Gastrocnemius medialis (tissue), 4 donors: ENCODE results near the gene TK1. TPM values are rescaled to one million over a fixed set of nuclear protein-coding genes. Genes with fewer than 3 reads are reported as not detected.

ENCODE experiments used
- ATAC-seq, 2 donors: fragments of 150-250 bp; one replicate each; pipeline ENCODE4 v1.9.1; 2016
- DNase-seq, 2 donors: peaks; one replicate each; pipeline ENCODE4 v3.0.0-alpha.2; 2019
- H3K27ac ChIP-seq, 4 donors: fragments of 200-600 bp; sonication (generic); 1 replicate in 1 of 4; 2 replicates in 3 of 4; pipeline ENCODE4 v1.5.1; 2016 to 2018; ENCODE audit warnings: mild to moderate bottlenecking in 2 of 4, moderate library complexity in 1 of 4
- H3K27me3 ChIP-seq, 3 donors: fragments of 200-600 bp; sonication (generic) in 2 of 3; 1 replicate in 1 of 3; 2 replicates in 2 of 3; pipeline versions ENCODE4 v1.5.1 to v1.6.0; 2016 to 2019; ENCODE audit warnings: mild to moderate bottlenecking in 1 of 3, moderate library complexity in 1 of 3
- H3K36me3 ChIP-seq, 2 donors: fragments of 200-600 bp; sonication (generic) in 1 of 2; one replicate each; pipeline ENCODE4 v1.5.1; 2017 to 2018
- H3K4me1 ChIP-seq, 2 donors: fragments of 200-600 bp; sonication (generic) in 1 of 2; one replicate each; pipeline ENCODE4 v1.5.1; 2016 to 2017; ENCODE audit warnings: mild to moderate bottlenecking in 2 of 2
- H3K4me3 ChIP-seq, 4 donors: fragments of 200-600 bp; sonication (generic) in 3 of 4; 1 replicate in 1 of 4; 2 replicates in 3 of 4; pipeline ENCODE4 v1.5.1; 2016 to 2019; ENCODE audit warnings: mild to moderate bottlenecking in 2 of 4
- H3K9me3 ChIP-seq, 3 donors: fragments of 200-600 bp; sonication (generic) in 2 of 3; 1 replicate in 1 of 3; 2 replicates in 2 of 3; pipeline ENCODE4 v1.5.1; 2016 to 2019
- POLR2A ChIP-seq, 2 donors: fragments of 450-650 bp; IDR thresholded peaks; one replicate each; pipeline ENCODE4 v1.6.1; 2017; ENCODE audit warnings: antibody characterized with exemption in 2 of 2, mild to moderate bottlenecking in 2 of 2, moderate library complexity in 2 of 2
- in situ Hi-C, 4 donors: fragments of 200-750 bp; cut with MboI; loops; one replicate each; pipeline versions ENCODE4 v1.15.0 to v1.8.0; 2017; ENCODE audit warnings: low sequenced_read_pairs in 4 of 4
- intact Hi-C: fragments of 100-400 bp; cut with DNase I; formaldehyde crosslinking; loops from one replicate; pipeline ENCODE4 v1.15.1; 2023; ENCODE audit warnings: low total_unique reads
- total RNA-seq, 4 donors: library from RNA; depleted of rRNA; stranded (reverse); fragments of >200 nt; gene quantifications; one replicate each; pipeline versions ENCODE4 v1.1.0 to v1.2.3, GENCODE V29; 2016
- TF ChIP-seq, protein P1 (sequence below), 5 experiments: fragments of 450-650 bp in 3 of 5; fragments of 200-600 bp in 2 of 5; sonication (generic) in 2 of 5; IDR thresholded peaks in 4 of 5; conservative IDR thresholded peaks in 1 of 5; 1 replicate in 4 of 5; 2 replicates in 1 of 5; pipeline ENCODE4 v1.5.1; 2016 to 2019; ENCODE audit warnings: antibody characterized with exemption in 5 of 5, mild to moderate bottlenecking in 3 of 5, moderate library complexity in 3 of 5

Gene TK1
- total RNA-seq, 4 donors from 2014 or later = 0.22 to 2.1 (median 0.60) TPM

DNA sequence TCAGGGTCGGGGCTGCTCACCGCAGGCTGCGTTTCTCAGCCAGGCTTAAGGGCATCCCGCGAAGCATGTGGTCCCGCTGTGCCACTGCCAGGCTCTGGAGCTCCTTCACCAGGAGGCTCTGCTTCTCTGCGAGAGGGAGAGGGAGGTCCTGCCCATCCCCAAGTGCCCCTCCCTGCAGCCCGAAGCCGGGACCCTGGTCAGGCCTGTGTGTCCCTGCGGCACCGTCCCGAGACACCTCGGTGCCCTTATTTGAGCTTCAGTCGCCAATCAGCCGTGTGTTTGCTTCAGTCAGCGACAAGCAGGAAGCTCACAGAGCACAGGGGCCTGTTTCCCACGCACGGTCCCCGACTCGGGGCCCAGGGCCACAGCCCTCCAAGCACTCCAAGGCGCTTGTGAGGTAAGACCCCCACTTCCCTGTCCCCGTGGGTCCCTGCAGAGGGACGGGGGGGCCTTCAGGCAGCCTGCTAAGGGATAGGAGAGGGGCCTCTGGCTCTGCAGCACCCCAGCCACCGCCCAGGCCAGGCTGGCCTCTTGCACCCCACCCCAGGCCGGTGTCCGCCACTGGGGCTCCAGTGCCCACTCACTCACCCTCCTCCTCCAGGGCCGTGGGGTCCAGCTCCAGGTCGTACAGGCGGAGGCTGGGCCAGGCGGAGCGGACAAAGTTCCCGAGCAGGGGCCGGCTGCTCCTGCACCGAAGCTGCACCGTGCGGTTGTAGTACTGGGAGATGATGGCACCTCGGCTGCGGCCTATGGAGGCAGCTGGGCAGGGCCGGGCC lies 61.5 kb downstream of the TK1 start:
- DNase-seq (no peak), ATAC-seq (no peak)
- peak overlapping the region in 3 of 4 donors; percentile 7 to 73 (median 68) for H3K27ac ChIP-seq
- in situ Hi-C loops = no loop called here
- intact Hi-C loops = no loop called here
- H3K36me3 ChIP-seq = no peaks in the 10 kb centered on the region
- H3K4me3 ChIP-seq = no peak overlapping the region
- TF ChIP-seq, protein P1, sequence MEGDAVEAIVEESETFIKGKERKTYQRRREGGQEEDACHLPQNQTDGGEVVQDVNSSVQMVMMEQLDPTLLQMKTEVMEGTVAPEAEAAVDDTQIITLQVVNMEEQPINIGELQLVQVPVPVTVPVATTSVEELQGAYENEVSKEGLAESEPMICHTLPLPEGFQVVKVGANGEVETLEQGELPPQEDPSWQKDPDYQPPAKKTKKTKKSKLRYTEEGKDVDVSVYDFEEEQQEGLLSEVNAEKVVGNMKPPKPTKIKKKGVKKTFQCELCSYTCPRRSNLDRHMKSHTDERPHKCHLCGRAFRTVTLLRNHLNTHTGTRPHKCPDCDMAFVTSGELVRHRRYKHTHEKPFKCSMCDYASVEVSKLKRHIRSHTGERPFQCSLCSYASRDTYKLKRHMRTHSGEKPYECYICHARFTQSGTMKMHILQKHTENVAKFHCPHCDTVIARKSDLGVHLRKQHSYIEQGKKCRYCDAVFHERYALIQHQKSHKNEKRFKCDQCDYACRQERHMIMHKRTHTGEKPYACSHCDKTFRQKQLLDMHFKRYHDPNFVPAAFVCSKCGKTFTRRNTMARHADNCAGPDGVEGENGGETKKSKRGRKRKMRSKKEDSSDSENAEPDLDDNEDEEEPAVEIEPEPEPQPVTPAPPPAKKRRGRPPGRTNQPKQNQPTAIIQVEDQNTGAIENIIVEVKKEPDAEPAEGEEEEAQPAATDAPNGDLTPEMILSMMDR (IDR thresholded peaks at IDR 0.05 in 4 of 5, conservative IDR thresholded peaks at IDR 0.05 in 1 of 5) = no peak
- TF ChIP-seq POLR2A (IDR thresholded peaks at IDR 0.05) = no peak
- H3K4me1 ChIP-seq = peaks cover 5 to 24% of the 10 kb centered on the region in 2 donors
- H3K27me3 ChIP-seq = peaks cover 13 to 28% (median 18%) of the 10 kb centered on the region in 3 donors
- no peaks in the 10 kb centered on the region for H3K9me3 ChIP-seq

DNA sequence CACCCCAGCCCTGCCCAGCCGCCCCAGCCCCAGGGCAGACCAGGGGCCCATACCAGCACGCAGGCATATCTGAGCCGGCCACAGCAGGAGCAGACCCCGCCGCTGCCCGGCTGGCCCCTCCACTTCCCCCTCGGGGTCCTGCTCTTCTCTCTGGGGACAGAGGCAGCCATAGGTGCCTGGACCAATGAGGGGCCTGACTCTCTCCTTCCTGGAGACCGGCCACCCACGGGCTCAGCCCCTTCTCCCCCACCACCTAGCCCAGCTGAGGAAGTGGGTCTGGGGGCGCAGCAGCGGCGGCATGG lies 62.1 kb downstream of the TK1 start:
- in situ Hi-C loops = no loop called here
- TF ChIP-seq, protein P1 (IDR thresholded peaks at IDR 0.05 in 4 of 5, conservative IDR thresholded peaks at IDR 0.05 in 1 of 5) = no peak
- TF ChIP-seq POLR2A (IDR thresholded peaks at IDR 0.05) = no peak
- H3K9me3 ChIP-seq = no peaks in the 10 kb centered on the region

More for the DNA sequence above, 62.1 kb downstream of the TK1 start:
- H3K27ac ChIP-seq = no peak overlapping the region
- H3K4me3 ChIP-seq = no peak overlapping the region
- intact Hi-C loops = no loop called here
- DNase-seq (no peak), ATAC-seq (no peak)
- peaks cover 13 to 23% (median 16%) of the 10 kb centered on the region in 3 donors for H3K27me3 ChIP-seq
- peaks cover 5 to 24% of the 10 kb centered on the region in 2 donors for H3K4me1 ChIP-seq
- H3K36me3 ChIP-seq = no peaks in the 10 kb centered on the region

Other genes starting within 250 kb of the TK1 start
- 1 to 10 TPM; 4.7 to 9.0 (median 7.6) TPM for gene TNRC6C, start 228.3 kb downstream of the TK1 start, total RNA-seq
- 1 to 10 TPM in 3 of 4 donors, under 1 TPM in 1; 0.27 to 4.9 (median 2.6) TPM for gene TMC6, start 58.3 kb downstream of the TK1 start, total RNA-seq
- 1 to 10 TPM in 1 of 4 donors, under 1 TPM in 2, not detected in 1; 0.18 to 1.6 (median 0.65) TPM for gene TMC8, start 56.3 kb downstream of the TK1 start, total RNA-seq
- not detected for gene C17orf99, start 40.7 kb downstream of the TK1 start, total RNA-seq
- 100 to 1,000 TPM; 104 to 218 (median 163) TPM for gene SYNGR2, start 18.5 kb downstream of the TK1 start, total RNA-seq
- 10 to 100 TPM; 11.7 to 14.3 (median 12.1) TPM for gene AFMID, start 310 bp upstream of the TK1 start, total RNA-seq
- 1 to 10 TPM in 1 of 4 donors, under 1 TPM in 1, not detected in 2; 0.44 to 3.3 TPM for gene BIRC5, start 27.2 kb upstream of the TK1 start, total RNA-seq
- gene TMEM235, start 44.6 kb upstream of the TK1 start, total RNA-seq = not detected
- 10 to 100 TPM in 3 of 4 donors, 1 to 10 TPM in 1; 4.5 to 44.2 (median 16.4) TPM for gene SOCS3, start 173.0 kb upstream of the TK1 start, total RNA-seq
- 10 to 100 TPM; 16.6 to 30.0 (median 21.8) TPM for gene PGS1, start 191.6 kb upstream of the TK1 start, total RNA-seq